BLaER1 treated with 17β-estradiol and CSF1 and Interleukin-3, amounts not matched to agents 10 nM and 100 nM (cell line): ENCODE measurements around the gene LIPK.
"Not testable (repeated sequence)": the region's sequence is repeated elsewhere in the genome, so short reads cannot be mapped to it uniquely, and the experiment has no call there.

Experiments
- H3K27ac ChIP-seq, 11 experiments: shearing (Covaris generic); formaldehyde crosslinking; 2 replicates each; pipeline ENCODE4 v1.8.1; 2022
- H3K27me3 ChIP-seq, 11 experiments: shearing (Covaris generic); formaldehyde crosslinking; 2 replicates each; pipeline ENCODE4 v1.8.1; 2022
- H3K36me3 ChIP-seq, 11 experiments: shearing (Covaris generic); formaldehyde crosslinking; 2 replicates each; pipeline ENCODE4 v1.8.1; 2022
- H3K4me1 ChIP-seq, 10 experiments: shearing (Covaris generic); formaldehyde crosslinking; 2 replicates each; pipeline ENCODE4 v1.8.1; 2022
- H3K4me2 ChIP-seq, 11 experiments: shearing (Covaris generic); formaldehyde crosslinking; 2 replicates each; pipeline ENCODE4 v1.8.1; 2022
- H3K4me3 ChIP-seq, 10 experiments: shearing (Covaris generic); formaldehyde crosslinking; 2 replicates each; pipeline ENCODE4 v1.8.1; 2022
- H3K9ac ChIP-seq, 11 experiments: shearing (Covaris generic); formaldehyde crosslinking; 2 replicates each; pipeline ENCODE4 v1.8.1; 2022
- H3K9me3 ChIP-seq, 11 experiments: shearing (Covaris generic); formaldehyde crosslinking; replicated peaks in 1 of 11; 2 replicates each; pipeline ENCODE4 v1.8.1; 2022
- H4K20me1 ChIP-seq, 11 experiments: shearing (Covaris generic); formaldehyde crosslinking; 2 replicates each; pipeline ENCODE4 v1.8.1; 2022
- Cebpa-rat ChIP-seq, 11 experiments: shearing (Covaris generic); IDR thresholded peaks; 2 replicates each; pipeline ENCODE4 v1.8.1; 2022

LIPK gene

GRCh38 chr10:88707429-88708155 is 1.5 kb downstream of the LIPK start:
- no peak for TF ChIP-seq Cebpa-rat (IDR thresholded peaks at IDR 0.05)
- peaks cover 0 to 35% (median 0%) of the 10 kb centered on the region in 11 experiments; a peak in 4 of 22 replicates for H3K27me3 ChIP-seq

GRCh38 chr10:88709361-88709760 is 3.3 kb downstream of the LIPK start:
- H3K9ac ChIP-seq, H4K20me1 ChIP-seq, H3K36me3 ChIP-seq, H3K4me1 ChIP-seq, H3K27ac ChIP-seq, H3K4me2 ChIP-seq, H3K9me3 ChIP-seq, H3K4me3 ChIP-seq: not testable (repeated sequence)
- H3K27me3 ChIP-seq: peaks cover 0 to 37% (median 0%) of the 10 kb centered on the region in 11 experiments; a peak in 4 of 22 replicates

More at GRCh38 chr10:88707429-88708155, 1.5 kb downstream of the LIPK start:
- Histone ChIP-seq H3K9me3 (no peaks in the 10 kb centered on the region), H3K4me1 (peaks cover 0 to 9% (median 0%) of the 10 kb centered on the region in 10 experiments; a peak in 5 of 20 replicates), H3K36me3 (no peaks in the 10 kb centered on the region), H3K9ac (no peak overlapping the region), H4K20me1 (no peaks in the 10 kb centered on the region), H3K4me3 (no peak overlapping the region), H3K4me2 (peak overlapping the region in 3 of 11 experiments; percentile 13 to 42 (median 28); a peak in 4 of 22 replicates), H3K27ac (no peak overlapping the region)

- Histone ChIP-seq H3K9me3 (no peaks in the 10 kb centered on the region), H3K4me2 (no peak overlapping the region), H3K4me3 (no peak overlapping the region), H3K27ac (no peak overlapping the region), H4K20me1 (no peaks in the 10 kb centered on the region), H3K9ac (no peak overlapping the region), H3K27me3 (peaks cover 0 to 9% (median 0%) of the 10 kb centered on the region in 11 experiments; a peak in 1 of 22 replicates), H3K4me1 (no peaks in the 10 kb centered on the region), H3K36me3 (no peaks in the 10 kb centered on the region)
- TF ChIP-seq Cebpa-rat (IDR thresholded peaks at IDR 0.05): no peak
Measured at GRCh38 chr10:88715517-88715916, 9.5 kb downstream of the LIPK start.

DNA sequence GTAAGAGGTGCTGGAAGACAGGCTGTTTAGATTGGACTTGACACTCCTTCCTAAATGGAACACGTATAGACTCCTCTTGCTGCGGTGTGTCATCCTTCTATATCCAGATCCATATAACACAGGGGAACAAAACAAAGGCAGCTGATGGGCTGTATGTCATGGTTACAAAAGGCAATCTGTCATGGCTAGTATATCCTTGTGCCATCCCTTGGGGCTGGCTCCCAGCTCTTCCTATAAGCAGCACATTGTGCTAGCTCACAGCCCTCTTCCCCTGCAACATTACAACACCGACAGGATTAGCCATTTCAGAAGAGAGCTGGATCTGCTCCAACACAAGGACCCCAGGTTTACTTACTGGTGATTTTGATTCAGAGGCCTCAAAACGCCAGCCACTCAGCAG is 15.3 kb downstream of the LIPK start:
- no peak for TF ChIP-seq Cebpa-rat (IDR thresholded peaks at IDR 0.05)
- H4K20me1 ChIP-seq: no peaks in the 10 kb centered on the region
- H3K27ac ChIP-seq: no peak overlapping the region
- no peak overlapping the region for H3K4me3 ChIP-seq
- H3K9me3 ChIP-seq: no peaks in the 10 kb centered on the region
- H3K27me3 ChIP-seq: 0 out of 22 replicates have a peak, but pooled peaks cover 0 to 2% (median 0%) of the 10 kb centered on the region in 11 experiments
- no peaks in the 10 kb centered on the region for H3K36me3 ChIP-seq
- peaks cover 0 to 7% (median 0%) of the 10 kb centered on the region in 10 experiments; a peak in 1 of 20 replicates for H3K4me1 ChIP-seq
- H3K4me2 ChIP-seq: no peak overlapping the region
- no peak overlapping the region for H3K9ac ChIP-seq

DNA sequence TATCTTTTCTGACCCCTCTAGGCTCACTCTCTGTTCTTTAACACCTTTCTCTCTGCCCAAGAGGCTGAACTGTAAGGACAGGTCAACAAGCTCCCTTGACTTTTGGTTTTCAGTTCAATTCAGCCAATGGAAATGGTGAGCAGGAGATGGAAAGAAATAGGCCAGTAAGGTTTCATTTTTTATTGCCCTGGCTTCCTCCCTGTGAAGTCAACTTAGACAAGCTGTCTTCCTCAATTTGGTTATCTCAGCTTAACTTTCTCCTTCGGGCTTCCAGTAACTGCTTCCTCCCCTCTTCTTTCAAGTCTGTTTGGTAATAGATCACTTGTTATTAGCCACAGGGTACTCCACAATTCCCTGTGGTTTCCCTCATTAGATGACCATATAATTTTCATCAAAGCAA is 19.7 kb downstream of the LIPK start:
- Histone ChIP-seq H3K9ac (no peak overlapping the region), H3K9me3 (no peaks in the 10 kb centered on the region; a peak in 1 of 22 replicates), H3K4me3 (no peak overlapping the region), H3K27ac (no peak overlapping the region), H4K20me1 (no peaks in the 10 kb centered on the region), H3K4me2 (peak overlapping the region in 2 of 11 experiments; percentile 6 to 28; a peak in 1 of 22 replicates), H3K4me1 (peaks cover 0 to 7% (median 0%) of the 10 kb centered on the region in 10 experiments; a peak in 1 of 20 replicates), H3K36me3 (no peaks in the 10 kb centered on the region), H3K27me3 (0 out of 22 replicates have a peak, but pooled peaks cover 0 to 2% (median 0%) of the 10 kb centered on the region in 11 experiments)
- no peak for TF ChIP-seq Cebpa-rat (IDR thresholded peaks at IDR 0.05)

DNA sequence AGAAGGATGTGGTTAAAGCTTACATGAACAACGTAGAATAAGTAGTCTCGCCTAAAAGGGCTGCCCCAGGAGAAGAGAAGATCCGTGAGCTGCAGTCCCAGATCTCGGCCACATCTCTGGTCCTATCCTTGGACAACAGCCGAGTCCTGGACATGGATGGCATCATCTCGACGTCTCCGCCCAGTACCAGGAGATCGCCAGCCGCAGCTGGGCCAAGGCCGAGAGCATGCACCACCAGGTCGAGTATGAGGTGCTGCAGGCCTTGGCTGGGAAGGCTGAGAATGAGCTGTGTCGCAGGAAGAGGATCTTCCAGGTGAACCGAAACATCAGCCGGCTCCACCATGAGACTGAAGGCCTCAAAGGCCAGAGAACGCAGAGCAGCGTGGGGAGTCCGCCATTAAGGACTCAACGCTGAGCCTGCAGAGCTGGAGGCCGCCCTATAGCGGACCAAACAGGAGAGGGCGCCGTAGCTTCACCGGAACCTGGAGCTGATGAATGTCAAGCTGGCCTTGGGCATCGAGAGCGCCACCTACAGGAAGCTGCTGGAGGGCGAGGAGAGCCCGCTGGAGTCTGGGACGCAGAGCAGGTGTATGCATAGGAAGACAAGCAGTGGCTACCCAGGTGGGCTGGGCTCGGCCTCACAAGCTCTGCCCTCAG is 22.2 kb downstream of the LIPK start:
- no peaks in the 10 kb centered on the region for H3K36me3 ChIP-seq
- TF ChIP-seq Cebpa-rat (IDR thresholded peaks at IDR 0.05): no peak
- no peak overlapping the region for H3K4me3 ChIP-seq
- no peak overlapping the region for H3K9ac ChIP-seq
- H4K20me1 ChIP-seq: no peaks in the 10 kb centered on the region
- 0 out of 22 replicates have a peak, but pooled peaks cover 0 to 2% (median 0%) of the 10 kb centered on the region in 11 experiments for H3K27me3 ChIP-seq
- H3K4me2 ChIP-seq: no peak overlapping the region
- no peak overlapping the region for H3K27ac ChIP-seq
- H3K4me1 ChIP-seq: peaks cover 0 to 7% (median 2%) of the 10 kb centered on the region in 10 experiments; a peak in 9 of 20 replicates
- H3K9me3 ChIP-seq: no peaks in the 10 kb centered on the region; a peak in 1 of 22 replicates

DNA sequence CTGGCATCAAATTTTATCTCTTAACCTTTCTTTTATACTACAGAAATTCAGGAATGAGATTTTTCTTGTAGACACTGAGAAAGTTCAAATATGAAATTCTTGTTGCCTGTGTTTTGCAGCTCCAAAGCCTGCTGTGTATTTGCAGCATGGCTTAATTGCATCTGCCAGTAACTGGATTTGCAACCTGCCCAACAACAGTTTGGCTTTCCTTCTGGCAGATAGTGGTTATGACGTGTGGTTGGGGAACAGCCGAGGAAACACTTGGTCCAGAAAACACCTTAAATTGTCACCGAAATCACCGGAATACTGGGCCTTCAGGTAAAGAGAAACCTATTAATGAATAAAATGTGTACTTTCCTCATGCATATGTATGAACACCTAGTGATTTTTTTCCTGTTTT is 24.8 kb downstream of the LIPK start:
- H3K27me3 ChIP-seq: no peaks in the 10 kb centered on the region
- no peaks in the 10 kb centered on the region; a peak in 1 of 22 replicates for H3K9me3 ChIP-seq
- H3K4me3 ChIP-seq: no peak overlapping the region
- H3K36me3 ChIP-seq: no peaks in the 10 kb centered on the region
- H3K4me2 ChIP-seq: no peak overlapping the region
- H3K9ac ChIP-seq: no peak overlapping the region
- peaks cover 0 to 9% (median 7%) of the 10 kb centered on the region in 10 experiments; a peak in 12 of 20 replicates for H3K4me1 ChIP-seq
- TF ChIP-seq Cebpa-rat (IDR thresholded peaks at IDR 0.05): no peak
- no peaks in the 10 kb centered on the region for H4K20me1 ChIP-seq
- H3K27ac ChIP-seq: no peak overlapping the region

DNA sequence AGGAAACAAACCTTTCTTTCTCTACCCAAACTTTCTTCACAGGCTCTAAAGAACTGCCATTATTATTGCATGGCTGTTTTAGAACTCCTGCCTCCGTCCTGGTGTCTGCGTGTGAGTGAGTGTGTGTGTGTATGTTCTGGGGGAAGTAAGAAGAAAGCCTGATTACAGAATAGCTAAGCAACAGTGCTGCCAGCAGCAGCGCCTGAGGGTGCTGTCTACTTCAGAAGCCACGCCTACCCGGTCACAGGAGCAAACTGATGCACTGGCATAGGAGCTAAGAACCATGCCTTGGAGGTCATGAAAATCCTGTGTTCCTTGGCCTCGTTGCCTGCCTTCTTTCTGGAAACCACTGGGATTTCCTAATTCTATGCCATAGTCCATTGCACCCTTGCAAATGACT is 25.2 kb downstream of the LIPK start:
- no peaks in the 10 kb centered on the region for H4K20me1 ChIP-seq
- H3K9me3 ChIP-seq: no peaks in the 10 kb centered on the region; a peak in 1 of 22 replicates
- no peak overlapping the region for H3K27ac ChIP-seq
- no peak overlapping the region for H3K4me3 ChIP-seq
- H3K4me2 ChIP-seq: no peak overlapping the region
- H3K4me1 ChIP-seq: peaks cover 0 to 9% (median 7%) of the 10 kb centered on the region in 10 experiments; a peak in 11 of 20 replicates
- no peaks in the 10 kb centered on the region for H3K36me3 ChIP-seq
- no peak overlapping the region for H3K9ac ChIP-seq
- H3K27me3 ChIP-seq: no peaks in the 10 kb centered on the region
- TF ChIP-seq Cebpa-rat (IDR thresholded peaks at IDR 0.05): no peak

GRCh38 chr10:88733215-88733614 is 27.2 kb downstream of the LIPK start:
- no peak for TF ChIP-seq Cebpa-rat (IDR thresholded peaks at IDR 0.05)
- Histone ChIP-seq H3K36me3 (no peaks in the 10 kb centered on the region), H3K27me3 (no peaks in the 10 kb centered on the region), H3K4me3 (no peak overlapping the region), H3K4me1 (peaks cover 0 to 9% (median 7%) of the 10 kb centered on the region in 10 experiments; a peak in 11 of 20 replicates), H4K20me1 (no peaks in the 10 kb centered on the region), H3K9me3 (no peaks in the 10 kb centered on the region; a peak in 1 of 22 replicates), H3K9ac (no peak overlapping the region), H3K27ac (no peak overlapping the region), H3K4me2 (peak overlapping the region; percentile 9 to 60 (median 34); a peak in 15 of 22 replicates)
